ENCODE measurements around the gene MYLK2. TPM values are rescaled to one million over a fixed set of nuclear protein-coding genes. Genes with fewer than 3 reads are reported as not detected.

The MYLK2 gene
- polyA plus RNA-seq, 1 donor (not counting 4 experiments of a cell fraction or from before 2014, with no cell fraction given): 0.05 TPM

DNA sequence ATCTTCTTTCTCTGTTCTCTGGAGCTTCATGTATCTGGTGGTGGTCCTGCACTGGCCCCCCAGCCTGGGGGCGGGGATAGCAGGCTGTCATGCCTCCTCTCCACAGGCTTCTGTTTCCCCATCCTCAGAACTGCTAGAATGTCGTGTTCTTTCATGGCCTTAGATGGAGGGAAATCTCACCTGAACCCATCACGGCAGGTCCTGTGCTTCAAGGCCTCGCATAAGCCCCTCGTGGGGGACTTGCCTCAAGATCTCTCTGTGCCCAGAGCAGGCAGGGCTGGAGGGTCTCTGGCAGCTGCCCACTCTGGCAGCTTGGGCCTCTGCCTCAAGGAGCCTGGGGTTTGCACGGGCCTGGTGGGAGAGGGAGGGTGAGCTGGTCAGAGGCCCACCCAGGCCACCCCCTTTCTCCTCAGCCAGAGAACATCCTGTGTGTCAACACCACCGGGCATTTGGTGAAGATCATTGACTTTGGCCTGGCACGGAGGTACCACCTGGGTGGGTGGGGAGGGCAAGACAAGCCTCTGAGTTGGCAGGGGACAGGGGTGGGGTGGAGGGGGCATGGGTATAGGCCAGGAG, 11.3 kb downstream of the MYLK2 start:
- no peak for FAIRE-seq
- Histone ChIP-seq H3K9me1 (ENCODE audit: control insufficient read depth, extremely low read depth, insufficient read depth, low read length) (no peaks in the 10 kb centered on the region), H3K4me3 (ENCODE audit: control insufficient read depth in 2 of 3, extremely low read depth in 1 of 3, insufficient read depth in 2 of 3, low read depth in 1 of 3, low read length in 3 of 3) (no peak overlapping the region)

DNA sequence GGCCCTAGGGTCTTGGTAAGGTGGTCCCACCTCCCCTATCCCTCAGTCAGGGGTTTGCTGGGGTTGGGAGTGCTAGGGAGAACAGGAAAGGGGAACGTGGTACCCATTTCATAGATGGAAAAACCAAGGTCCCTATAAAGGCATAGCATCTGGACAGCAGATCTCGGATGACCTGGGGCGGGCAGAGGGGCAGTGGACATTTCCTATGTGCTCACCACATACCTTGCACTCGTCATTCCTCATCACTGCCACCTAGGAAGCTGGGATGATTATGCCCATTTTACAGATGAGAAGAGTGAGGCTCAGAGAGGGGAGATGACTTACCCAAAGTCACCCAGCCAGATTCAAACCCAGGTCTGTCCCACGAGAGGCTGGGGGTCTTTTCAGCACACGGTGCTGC, 12.1 kb downstream of the MYLK2 start:
- Histone ChIP-seq H3K27ac (ENCODE audit: control insufficient read depth, insufficient read depth, low read length) (no peak overlapping the region), H3K4me2 (ENCODE audit: control insufficient read depth, extremely low read depth, insufficient read depth, low read depth, low read length) (no peak overlapping the region), H4K20me1 (ENCODE audit: control insufficient read depth, extremely low read depth, insufficient read depth, low read length) (no peaks in the 10 kb centered on the region), H3K4me1 (ENCODE audit: control insufficient read depth, extremely low read depth, insufficient read depth, low read length) (peaks cover 6% of the 10 kb centered on the region), H3K27me3 (ENCODE audit: control insufficient read depth, extremely low read depth, insufficient read depth, low read length) (peaks cover 9% of the 10 kb centered on the region), H2AFZ (ENCODE audit: control insufficient read depth, low read length) (no peak overlapping the region), H3K36me3 (ENCODE audit: control insufficient read depth in 2 of 2, extremely low read depth in 1 of 2, insufficient read depth in 2 of 2, low read length in 2 of 2) (no peaks in the 10 kb centered on the region), H3K9me1 (ENCODE audit: control insufficient read depth, extremely low read depth, insufficient read depth, low read length) (no peaks in the 10 kb centered on the region), H3K79me2 (ENCODE audit: control insufficient read depth, insufficient read depth, low read length) (no peaks in the 10 kb centered on the region), H3K4me3 (ENCODE audit: control insufficient read depth in 2 of 3, extremely low read depth in 1 of 3, insufficient read depth in 2 of 3, low read depth in 1 of 3, low read length in 3 of 3) (no peak overlapping the region), H3K9me3 (ENCODE audit: control insufficient read depth, low read depth, low read length) (no peaks in the 10 kb centered on the region), H3K9ac (ENCODE audit: control insufficient read depth, extremely low read depth, insufficient read depth, low read length) (no peak overlapping the region)
- FAIRE-seq (no peak), DNase-seq (ENCODE audit: low read depth, low spot score) (no peak)
- TF ChIP-seq CTCF (optimal IDR thresholded peaks at IDR 0.05 in 1 of 3, IDR thresholded peaks at IDR 0.05 in 1 of 3, conservative IDR thresholded peaks at IDR 0.05 in 1 of 3; ENCODE audit: extremely low read depth in 1 of 3, insufficient read depth in 2 of 3, low read length in 3 of 3): no peak
- no peak for TF ChIP-seq EZH2 (IDR thresholded peaks at IDR 0.05; ENCODE audit: low read length)
- dilution Hi-C loops (cut with MboI; ENCODE audit: extremely low pct_ligation_motif_present, low sequenced_read_pairs): no loop called here

More for the DNA sequence above, 11.3 kb downstream of the MYLK2 start:
- DNase-seq (ENCODE audit: low read depth, low spot score): no peak
- Histone ChIP-seq H3K79me2 (ENCODE audit: control insufficient read depth, insufficient read depth, low read length) (no peaks in the 10 kb centered on the region), H3K27me3 (ENCODE audit: control insufficient read depth, extremely low read depth, insufficient read depth, low read length) (peaks cover 9% of the 10 kb centered on the region), H2AFZ (ENCODE audit: control insufficient read depth, low read length) (no peak overlapping the region), H3K9me3 (ENCODE audit: control insufficient read depth, low read depth, low read length) (no peaks in the 10 kb centered on the region), H3K9ac (ENCODE audit: control insufficient read depth, extremely low read depth, insufficient read depth, low read length) (no peak overlapping the region), H3K4me2 (ENCODE audit: control insufficient read depth, extremely low read depth, insufficient read depth, low read depth, low read length) (no peak overlapping the region), H4K20me1 (ENCODE audit: control insufficient read depth, extremely low read depth, insufficient read depth, low read length) (no peaks in the 10 kb centered on the region), H3K36me3 (ENCODE audit: control insufficient read depth in 2 of 2, extremely low read depth in 1 of 2, insufficient read depth in 2 of 2, low read length in 2 of 2) (no peaks in the 10 kb centered on the region), H3K27ac (ENCODE audit: control insufficient read depth, insufficient read depth, low read length) (no peak overlapping the region), H3K4me1 (ENCODE audit: control insufficient read depth, extremely low read depth, insufficient read depth, low read length) (no peaks in the 10 kb centered on the region)
- no peak for TF ChIP-seq EZH2 (IDR thresholded peaks at IDR 0.05; ENCODE audit: low read length)
- TF ChIP-seq CTCF (optimal IDR thresholded peaks at IDR 0.05 in 1 of 3, IDR thresholded peaks at IDR 0.05 in 1 of 3, conservative IDR thresholded peaks at IDR 0.05 in 1 of 3; ENCODE audit: extremely low read depth in 1 of 3, insufficient read depth in 2 of 3, low read length in 3 of 3): no peak
- dilution Hi-C loops (cut with MboI; ENCODE audit: extremely low pct_ligation_motif_present, low sequenced_read_pairs): no loop called here

Data from keratinocyte (primary cell).